Stimulated activated CD8-positive, alpha-beta memory T cell treated with anti-CD3 and anti-CD28 coated beads, Interleukin-15, amount 100 ng/mL, for 1 hour (primary cell): ENCODE results near the gene AKR1C1.
"Not testable (repeated sequence)": the region's sequence is repeated elsewhere in the genome, so short reads cannot be mapped to it uniquely, and the experiment has no call there.

Experiments used
- DNase-seq: peaks from one replicate; pipeline ENCODE4 v3.0.0-alpha.2; 2020; ENCODE audit warnings: low read depth

AKR1C1 gene

DNA sequence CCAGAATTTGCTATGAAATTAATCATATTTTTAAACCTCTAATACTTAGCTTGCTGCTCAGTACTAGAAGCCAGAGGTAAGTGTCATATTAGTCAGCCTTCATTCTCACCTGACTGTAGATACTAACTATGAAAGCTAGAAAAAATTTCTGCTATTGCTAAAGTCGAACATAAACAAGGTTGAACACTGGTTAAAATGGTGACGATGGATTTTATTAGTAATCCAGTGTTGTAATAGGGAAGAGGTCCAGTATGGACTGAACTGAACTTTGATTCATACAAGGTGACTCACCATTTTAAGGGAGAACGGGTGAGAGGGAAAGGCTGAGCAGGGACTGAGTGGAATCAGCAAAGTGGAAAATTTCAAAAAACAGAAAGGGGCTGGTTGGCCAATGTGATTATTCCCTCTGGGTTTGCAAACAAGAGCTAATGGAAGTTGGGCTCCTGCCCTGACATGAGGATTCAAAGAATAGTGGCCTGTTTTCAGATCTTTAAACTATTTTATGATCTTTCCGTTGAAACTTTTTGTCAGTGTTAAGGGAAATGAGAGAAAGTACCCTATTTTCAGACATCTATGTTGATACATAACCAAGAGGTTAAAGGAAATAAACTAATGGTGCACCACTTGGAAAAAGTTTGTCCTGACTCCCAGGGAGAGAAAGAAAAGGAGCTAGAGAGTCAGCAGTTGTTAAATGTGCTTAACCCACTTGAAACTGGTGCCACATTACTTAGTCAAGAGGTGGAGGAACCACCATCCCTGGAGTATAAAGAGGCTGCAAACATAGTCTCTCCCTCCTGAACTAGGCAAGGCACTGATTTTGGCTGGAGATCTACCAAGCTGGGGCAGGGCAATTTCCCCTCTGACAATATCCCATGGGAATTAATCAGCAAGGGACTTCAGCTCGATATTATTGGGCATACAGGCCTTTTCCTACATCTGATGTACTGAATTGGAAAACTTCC is 15.3 kb upstream of the AKR1C1 start:
- DNase-seq: no peak

DNA sequence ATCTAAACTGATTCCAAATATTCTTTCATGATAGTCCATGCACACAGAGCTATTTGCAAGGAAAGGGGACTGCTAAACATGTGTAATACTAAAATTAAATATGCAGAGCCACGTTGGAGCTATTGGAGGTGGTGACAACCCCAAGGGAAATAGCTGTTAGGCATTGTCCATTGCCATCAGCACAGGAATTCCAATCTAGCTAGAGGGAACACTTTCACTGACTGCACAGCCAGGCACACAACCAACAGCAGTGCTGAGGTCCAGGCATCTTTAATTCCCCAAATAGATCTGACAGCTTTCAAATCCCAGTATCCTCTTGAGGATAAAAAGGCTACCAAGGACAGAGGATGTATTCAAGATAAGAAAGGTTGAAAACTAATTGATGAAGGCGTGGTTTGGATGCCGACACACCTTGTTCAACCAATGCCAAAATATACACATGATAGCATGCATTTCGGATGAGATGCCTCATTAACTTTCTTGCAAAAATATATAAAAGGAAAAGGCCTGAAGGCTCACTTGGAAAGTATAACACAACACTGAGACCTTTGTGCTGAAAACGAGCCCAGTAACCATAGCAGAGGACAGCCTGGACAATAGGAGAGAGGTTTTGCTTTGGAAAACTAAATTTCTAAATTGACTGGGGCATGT is 11.6 kb upstream of the AKR1C1 start:
- not testable (repeated sequence) for DNase-seq

DNA sequence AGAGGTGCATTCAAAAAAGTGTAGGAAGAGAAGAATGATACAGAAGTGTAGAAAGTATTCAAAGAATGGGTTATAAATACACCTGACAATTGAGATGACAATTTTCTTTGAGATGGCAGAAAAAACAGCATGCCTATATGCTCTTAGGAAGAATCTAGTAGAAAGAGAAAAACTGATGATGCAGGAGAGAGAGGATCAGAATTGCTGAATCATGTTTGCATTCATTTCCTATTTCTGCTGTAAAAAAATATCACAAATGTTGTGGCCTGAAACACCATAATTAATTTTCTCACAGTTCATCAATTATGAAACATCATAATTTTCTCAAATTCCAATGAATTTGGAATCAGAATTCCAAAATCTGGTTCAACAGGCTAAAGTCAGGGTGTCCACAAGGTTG is 9.8 kb upstream of the AKR1C1 start:
- DNase-seq: no peak

GRCh38 chr10:4956088-4956487 is 7.1 kb upstream of the AKR1C1 start:
- DNase-seq: not testable (repeated sequence)

- not testable (repeated sequence) for DNase-seq
These were observed 6.1 kb upstream of the AKR1C1 start for GRCh38 chr10:4956955-4957645.

DNA sequence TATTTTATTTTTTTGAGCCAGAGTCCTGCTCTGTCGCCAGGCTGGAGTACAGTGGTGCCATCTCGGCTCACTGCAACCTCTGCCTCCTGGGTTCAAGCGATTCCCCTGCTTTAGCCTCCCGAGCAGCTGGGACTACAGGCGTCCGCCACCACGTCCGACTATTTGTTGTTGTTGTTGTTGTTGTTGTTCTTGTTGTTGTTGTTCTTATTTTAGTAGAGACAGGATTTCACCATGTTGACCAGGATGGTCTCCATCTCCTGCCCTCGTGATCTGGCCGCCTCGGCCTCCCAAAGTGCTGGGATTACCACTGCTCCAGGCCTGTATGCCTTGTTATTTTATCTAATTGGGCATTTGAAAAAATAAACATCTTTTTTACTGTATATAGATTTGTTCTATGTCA is 1.7 kb upstream of the AKR1C1 start:
- DNase-seq: not testable (repeated sequence)

GRCh38 chr10:4962308-4962707 is 907 bp upstream of the AKR1C1 start:
- DNase-seq: not testable (repeated sequence)

DNA sequence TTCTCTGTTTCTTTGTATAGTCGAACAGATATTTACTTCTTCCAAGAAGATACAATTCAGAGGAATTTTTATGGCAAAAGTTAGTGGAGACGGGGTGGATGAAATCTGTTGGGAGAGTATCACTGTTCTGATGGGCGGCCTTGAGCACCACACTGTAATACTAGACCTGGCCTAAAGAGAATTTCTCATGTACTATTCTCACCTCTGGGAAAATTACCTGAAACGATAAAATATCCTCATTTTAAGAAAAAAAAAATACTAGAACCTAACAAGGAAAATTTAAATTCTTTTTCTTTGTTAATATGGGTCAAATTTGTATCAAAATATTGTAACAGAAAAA is 570 bp downstream of the AKR1C1 start:
- not testable (repeated sequence) for DNase-seq

DNA sequence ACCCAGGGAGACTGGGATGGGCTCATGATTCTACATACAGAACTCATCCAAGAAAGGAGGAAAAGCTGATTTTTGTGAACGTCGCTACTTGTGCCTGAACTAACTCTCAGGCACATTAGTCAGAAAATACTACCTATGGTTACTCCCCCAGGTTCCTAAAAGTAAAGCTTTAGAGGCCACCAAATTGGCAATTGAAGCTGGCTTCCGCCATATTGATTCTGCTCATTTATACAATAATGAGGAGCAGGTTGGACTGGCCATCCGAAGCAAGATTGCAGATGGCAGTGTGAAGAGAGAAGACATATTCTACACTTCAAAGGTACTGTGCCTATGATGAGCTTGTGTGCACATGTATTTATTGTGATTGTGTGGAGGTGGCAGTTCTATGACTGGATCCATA is 2.5 kb downstream of the AKR1C1 start:
- DNase-seq: not testable (repeated sequence)

DNA sequence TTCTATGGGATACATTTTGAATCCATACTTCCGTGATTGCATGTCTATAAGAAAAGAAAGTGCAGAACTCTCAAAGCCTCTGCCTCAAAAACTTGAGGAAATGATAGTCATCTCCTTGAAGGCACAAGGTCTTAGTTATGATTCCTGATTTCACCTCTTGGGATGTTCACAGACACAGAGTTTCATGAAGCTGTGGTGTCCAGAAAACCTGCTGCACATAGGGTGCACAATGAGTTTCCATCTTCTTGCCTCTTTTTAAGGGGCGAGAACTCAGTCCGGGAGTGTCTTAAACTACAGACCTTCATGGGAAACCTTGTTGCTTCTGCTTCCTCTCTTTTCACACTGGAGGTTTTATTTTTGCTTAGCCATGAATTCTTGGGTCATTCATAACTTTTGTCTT is 4.0 kb downstream of the AKR1C1 start:
- not testable (repeated sequence) for DNase-seq

GRCh38 chr10:4969289-4969688 is 6.1 kb downstream of the AKR1C1 start:
- DNase-seq: not testable (repeated sequence)

DNA sequence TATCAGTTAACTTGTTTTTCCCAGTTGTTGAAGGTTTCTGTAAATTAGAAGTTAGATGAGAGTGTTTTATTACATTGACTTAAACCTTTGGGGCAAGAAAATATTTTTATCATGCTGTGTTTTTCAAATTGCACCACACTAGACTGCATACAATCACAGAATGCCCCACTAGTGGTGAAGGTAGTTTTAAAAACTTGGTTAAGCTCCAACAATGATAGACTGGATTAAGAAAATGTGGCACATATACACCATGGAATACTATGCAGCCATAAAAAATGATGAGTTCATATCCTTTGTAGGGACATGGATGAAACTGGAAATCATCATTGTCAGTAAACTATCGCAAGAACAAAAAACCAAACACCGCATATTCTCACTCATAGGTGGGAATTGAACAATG is 7.1 kb downstream of the AKR1C1 start:
- not testable (repeated sequence) for DNase-seq

- DNase-seq: not testable (repeated sequence)
These were observed 9.3 kb downstream of the AKR1C1 start for GRCh38 chr10:4972369-4973142.

GRCh38 chr10:4973294-4973693 is 10.1 kb downstream of the AKR1C1 start:
- not testable (repeated sequence) for DNase-seq

DNA sequence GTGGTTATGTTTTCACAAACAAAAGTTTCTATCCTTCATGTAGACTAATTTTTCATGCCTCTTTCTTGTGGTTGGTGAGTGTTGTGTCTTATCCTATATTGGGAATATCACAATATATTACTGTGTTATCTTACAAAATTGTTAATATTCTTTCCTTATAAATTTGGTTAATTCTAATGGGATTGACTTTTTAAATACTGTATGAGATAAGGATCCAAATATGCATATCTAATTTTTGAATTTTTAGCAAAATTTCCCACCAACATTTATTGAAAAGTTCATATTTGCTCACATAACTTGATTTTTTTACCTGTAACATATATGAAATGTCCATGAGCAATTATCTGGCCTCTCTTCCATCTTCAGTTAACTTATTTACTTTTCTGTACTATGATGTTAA is 11.2 kb downstream of the AKR1C1 start:
- not testable (repeated sequence) for DNase-seq

DNA sequence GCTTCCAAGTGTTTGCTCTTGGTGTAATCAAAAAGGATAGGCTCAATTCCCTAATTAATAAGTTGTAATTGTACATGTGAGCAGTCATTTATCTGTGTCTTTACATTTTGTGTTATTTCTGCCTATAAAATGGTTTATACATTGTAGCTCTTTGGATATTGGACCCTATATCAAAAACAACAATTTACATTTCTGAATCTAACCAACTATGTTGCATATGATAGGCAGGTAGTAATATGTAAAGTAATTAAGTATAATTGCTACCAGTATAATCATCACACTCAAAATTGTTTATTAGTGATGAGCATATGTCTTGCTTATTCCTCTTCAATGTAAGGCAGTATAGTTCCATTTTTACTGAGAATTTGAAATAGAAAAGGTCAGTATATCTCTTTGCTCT is 13.8 kb downstream of the AKR1C1 start:
- no peak for DNase-seq

DNA sequence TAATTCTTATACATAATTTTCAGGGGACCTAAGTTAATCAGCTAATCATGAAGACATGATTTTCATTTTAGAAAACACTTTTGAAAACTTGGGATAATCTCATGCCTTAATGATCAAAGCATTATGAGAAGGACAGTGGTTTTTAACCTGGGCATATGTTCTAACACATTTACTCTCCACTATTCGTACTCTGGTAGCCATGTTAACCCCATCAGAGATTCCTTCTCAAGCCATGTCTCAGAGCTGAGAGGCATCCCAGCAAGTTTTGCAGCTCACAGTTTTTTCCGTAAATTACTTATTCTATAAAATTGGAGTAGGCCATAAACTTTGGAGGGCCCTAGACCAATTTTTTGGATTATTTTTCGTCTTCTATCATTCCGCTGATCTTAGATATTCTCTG is 15.7 kb downstream of the AKR1C1 start:
- no peak for DNase-seq

- no peak for DNase-seq
These were observed 17.6 kb downstream of the AKR1C1 start for GRCh38 chr10:4980793-4981192.

GRCh38 chr10:4981722-4982471 is 18.7 kb downstream of the AKR1C1 start:
- no peak for DNase-seq

DNA sequence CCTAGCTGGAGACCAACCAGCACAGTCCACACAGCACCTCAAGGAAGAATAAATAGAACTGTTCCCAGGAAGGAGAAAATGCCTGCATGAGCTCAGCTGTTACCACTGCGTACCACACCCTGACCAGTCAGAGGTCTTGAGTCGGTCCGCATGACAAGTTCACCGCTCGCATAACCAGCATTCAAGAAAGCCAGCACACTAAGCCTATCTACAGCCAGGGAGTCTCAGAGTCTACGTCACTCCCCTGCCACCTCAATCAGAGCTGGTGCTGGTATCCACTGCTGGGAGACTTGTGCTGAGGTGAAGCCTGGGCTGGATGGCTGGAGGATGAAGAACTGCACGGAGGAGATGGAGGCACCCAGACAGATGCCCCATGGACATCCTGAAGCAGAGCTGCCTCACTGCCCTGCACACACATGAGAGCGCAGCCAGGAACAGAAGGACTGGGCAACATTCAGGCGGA is 19.6 kb downstream of the AKR1C1 start:
- DNase-seq: no peak

DNA sequence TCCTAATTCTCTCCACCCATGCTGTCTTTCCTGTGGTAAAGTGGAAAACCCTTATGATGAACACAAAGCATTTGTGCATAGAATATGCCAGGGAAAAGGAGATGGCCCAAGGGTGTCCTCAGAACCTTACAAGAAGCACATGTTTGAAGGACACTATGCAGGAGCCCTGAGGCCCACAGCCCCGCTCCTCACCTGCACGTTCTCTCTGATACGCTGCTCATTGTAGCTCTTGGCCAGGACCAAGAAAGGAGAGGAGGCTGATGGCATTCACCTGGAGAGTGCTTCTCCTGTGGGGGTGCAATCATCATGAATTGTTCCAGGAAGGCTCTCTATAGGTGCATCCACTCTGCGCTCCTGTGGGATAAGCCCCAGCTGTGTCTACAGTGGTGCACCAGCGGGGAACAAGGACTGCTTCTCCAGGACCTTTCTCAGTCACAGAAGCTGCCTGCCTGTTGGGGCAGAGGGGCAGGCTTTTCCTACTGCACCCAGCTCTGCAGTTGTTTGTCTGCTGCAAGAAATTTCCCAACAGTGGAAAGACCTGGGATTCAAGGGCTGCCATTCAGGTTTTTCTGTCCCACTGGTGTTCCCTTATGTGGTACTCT is 20.5 kb downstream of the AKR1C1 start:
- no peak for DNase-seq
